GM18909 (cell line): ENCODE data around the gene C14orf132.
"Not testable (repeated sequence)": the region's sequence is repeated elsewhere in the genome, so short reads cannot be mapped to it uniquely, and the experiment has no call there.

ENCODE experiments used
- ATAC-seq: cut with Tn5 transposase; IDR thresholded peaks from one replicate; pipeline ENCODE4 v1.9.1; 2021; ENCODE audit warnings: mild to moderate bottlenecking; ENCODE audit not compliant: unreplicated experiment, poor library complexity

Gene C14orf132

DNA sequence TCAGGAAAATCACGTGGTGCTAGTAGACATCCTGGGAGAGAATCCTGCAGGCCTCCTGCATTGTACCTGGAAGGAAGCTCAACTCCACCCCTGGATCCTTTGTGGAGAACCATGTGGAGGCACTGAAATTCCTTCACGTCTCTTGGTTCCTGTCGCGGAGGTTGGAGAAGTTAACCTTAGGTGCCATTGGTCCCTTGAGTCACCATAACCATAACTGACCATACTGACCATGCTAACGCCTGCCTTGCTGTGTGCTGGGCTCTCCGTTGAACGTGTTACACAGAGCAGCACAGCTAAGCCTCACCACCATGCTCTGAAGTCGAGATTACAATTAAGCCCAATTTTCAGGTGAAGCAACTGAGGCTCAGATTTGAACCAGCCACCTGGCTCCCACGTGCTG lies 18.6 kb downstream of the C14orf132 start:
- no peak for ATAC-seq

DNA sequence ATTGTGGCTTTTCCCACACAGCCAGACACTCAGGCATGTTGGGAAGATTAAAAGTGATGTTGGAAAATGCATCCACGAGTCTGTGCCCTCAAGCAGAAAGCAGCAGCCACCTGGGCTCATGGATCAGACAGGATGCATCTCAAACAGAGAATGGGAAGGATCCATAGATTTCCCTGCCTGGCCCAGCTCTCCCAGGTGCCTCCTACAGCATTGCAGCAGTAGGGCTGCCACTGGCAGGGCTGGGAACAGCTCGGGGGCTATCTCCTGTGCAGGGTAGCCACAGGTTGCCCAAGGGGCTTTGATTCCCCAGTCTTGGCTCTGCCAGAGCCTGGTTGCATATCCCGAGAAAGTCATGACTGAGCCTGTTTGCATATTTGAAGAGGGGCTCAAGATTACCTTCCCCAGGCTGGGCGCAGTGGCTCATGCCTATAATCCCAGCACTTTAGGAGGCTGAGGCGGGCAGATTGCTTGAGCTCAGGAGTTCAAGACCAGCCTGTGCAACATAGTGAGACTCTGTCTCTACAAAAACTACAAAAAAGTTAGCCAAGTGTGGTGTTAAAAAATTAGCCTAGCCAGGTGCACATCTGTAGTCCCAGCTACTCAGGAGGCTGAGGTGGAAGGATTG lies 19.5 kb downstream of the C14orf132 start:
- no peak for ATAC-seq

DNA sequence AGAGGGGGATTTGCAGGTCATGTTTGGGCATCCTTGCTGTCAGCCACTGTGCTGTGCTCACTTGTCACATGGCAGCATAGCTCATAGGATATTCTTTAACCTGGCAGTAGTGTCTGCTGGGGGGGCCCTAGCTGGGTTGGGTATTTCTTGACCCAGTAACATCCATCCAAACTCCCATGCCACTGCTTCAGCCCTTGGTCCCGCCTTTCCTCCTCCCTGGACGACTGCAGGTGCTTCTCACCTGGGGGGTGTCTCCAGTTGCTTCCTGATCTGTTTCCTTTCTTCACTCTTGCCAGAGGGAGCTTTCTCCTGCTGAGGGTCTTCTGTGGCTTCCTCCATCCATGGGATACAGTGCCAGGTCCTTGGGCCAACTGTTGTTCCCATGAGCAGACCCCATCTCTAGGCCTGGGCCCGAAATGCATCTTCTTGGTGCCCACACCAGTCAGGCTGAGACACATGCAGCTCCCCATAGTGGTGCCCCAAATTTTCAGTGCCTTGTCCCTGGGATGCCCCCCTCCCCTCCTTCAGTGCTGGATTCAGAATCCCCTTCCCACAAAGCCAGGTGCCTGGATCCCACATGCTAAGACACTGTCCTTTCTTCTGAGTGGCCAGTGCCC lies 20.5 kb downstream of the C14orf132 start:
- ATAC-seq: no peak

DNA sequence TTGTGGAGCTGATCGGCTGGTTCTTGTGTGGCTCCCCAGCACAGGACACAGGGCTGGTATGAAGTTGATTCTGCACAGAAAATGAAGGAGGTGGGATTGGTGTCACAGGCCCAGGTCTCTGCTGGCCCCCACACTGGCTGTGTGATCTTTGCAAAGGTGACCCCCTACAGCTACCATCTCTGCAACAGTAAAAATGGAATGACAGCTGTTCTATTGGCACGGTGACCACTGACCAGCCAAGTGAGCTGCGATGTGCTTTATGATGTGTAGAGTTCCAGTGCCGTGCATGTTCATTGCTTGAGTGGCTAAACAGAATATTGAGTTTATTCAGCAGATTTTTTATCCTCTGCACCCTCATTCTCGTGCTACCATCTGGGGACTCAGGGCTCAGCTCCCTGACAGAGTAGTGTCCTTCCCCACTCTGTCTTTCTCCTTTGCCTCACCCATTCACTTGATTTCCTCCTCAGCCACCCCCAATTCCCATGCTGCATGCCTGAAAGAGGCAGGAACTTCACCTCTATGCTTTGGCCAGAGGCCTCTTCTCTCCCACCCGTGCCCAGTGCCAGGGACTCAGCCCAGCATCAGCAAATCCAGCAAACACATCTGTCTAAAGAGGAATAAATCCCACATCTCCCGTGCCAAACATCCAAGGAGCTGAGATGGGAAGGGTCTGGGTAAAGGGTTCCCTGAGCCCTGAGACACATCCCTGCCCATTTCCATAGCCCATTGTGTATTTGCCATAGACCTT lies 21.2 kb downstream of the C14orf132 start:
- ATAC-seq: no peak

DNA sequence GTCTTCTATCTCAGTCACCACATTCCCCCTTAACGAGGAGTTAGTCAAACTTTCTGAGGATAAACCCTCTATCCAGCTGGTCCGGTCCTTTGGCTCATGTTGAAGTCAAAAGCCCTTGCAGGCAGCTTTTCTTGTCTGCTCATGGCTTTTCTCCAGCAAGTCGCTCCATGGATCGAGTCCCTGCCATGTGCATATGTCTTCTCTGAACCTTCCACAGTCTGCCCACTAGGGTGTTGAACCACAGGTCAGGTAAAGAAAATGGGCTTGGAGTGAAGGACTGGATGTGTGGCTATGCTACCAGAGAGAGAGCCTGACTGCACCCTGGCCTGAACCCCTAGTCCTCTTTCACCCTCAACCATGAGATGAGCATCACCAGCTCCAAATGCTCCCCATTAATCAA lies 22.8 kb downstream of the C14orf132 start:
- no peak for ATAC-seq

DNA sequence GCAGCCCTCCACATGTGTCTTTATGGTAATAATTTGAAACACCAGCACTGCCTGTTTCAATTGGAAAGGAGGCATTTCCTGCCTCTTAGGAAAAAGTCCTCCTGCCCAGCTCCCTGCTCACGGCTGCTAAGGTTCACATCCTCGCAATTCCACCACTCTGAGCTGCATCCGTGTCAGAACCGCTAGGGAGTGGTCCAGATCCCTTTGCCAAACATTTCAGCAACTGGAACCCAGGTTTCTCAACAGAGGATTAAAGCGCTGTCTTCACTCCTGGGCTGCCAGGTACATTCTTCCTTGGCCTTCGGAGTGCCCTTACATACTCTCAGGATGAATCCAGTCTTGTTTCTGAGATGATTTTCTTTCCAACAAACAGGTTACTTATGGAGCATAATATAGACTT lies 23.3 kb downstream of the C14orf132 start:
- no peak for ATAC-seq

DNA sequence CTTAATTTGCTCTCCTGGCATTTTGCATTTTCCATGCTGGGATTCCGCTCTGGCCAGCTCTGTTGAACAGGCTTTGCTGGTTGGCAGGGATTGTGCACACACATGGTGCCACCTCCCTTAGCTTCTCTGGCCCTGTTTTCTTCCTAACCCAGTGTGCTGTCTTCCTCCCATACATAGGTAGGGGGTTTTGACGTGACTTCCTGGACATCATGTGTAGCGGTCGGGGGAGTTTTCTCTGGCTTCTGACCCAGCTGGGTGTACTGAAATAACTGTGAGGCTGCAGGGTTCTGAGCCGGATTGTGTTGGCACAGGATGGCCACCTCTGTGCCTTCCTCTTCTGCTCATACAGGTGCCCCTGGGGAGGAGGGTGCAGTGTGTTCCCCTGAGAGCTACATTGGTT lies 25.7 kb downstream of the C14orf132 start:
- ATAC-seq: no peak

DNA sequence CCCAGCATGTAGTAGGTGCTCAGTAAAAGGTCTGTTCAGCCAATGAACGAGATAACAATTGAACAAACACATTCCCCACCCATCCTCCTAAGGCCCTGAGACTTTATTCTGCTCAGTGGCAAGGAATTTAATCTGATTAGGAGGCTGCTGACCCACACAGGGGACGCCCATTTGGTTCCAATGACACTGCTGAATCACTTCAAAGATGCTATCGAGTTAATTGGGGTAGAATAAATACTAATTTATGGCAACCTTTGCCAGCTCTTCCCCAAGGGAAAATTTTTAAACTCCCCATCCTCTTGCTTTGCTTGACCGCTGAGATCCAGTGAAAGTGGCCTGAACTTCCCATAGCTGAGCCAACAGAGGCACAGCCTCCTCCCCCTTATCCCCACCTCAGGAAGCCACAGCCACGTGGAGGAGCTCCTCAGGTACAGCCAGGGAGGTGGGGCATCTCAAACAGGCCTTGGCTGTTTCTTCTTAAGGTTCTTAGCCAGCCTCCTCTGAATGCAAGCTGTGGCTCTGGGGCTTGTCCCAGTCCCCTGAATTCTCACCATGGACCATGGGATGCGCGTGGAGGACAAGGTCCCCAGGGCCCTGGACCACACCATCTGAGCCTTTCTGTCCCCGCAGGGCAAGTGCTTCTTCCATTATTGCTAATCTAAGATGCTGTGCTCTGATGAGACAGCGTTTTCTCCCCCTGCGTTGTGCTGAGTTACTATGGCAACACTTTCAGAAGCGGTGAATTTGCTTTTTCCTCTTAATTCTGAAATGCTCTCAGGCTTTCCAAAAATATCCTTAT lies 26.7 kb downstream of the C14orf132 start:
- no peak for ATAC-seq

DNA sequence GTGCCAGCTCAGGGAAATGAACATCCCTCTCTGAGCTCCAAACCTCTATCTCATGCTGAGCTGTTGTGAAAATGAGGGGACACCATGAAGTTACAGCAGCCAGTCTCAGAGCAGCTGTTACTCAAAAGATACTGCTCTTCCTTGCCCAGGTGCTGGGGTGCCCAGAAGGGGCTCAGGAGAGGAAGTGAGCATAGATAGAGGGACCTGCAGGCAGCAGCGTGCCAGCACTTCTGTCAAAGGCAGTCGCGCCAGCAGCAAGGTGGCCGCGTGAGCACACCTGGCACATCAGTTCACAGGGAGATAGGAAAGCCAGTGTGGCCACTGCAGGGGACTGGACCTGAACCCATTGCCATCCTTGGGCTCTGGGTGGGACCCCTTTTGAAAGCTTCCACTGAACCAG lies 27.8 kb downstream of the C14orf132 start:
- ATAC-seq: no peak

DNA sequence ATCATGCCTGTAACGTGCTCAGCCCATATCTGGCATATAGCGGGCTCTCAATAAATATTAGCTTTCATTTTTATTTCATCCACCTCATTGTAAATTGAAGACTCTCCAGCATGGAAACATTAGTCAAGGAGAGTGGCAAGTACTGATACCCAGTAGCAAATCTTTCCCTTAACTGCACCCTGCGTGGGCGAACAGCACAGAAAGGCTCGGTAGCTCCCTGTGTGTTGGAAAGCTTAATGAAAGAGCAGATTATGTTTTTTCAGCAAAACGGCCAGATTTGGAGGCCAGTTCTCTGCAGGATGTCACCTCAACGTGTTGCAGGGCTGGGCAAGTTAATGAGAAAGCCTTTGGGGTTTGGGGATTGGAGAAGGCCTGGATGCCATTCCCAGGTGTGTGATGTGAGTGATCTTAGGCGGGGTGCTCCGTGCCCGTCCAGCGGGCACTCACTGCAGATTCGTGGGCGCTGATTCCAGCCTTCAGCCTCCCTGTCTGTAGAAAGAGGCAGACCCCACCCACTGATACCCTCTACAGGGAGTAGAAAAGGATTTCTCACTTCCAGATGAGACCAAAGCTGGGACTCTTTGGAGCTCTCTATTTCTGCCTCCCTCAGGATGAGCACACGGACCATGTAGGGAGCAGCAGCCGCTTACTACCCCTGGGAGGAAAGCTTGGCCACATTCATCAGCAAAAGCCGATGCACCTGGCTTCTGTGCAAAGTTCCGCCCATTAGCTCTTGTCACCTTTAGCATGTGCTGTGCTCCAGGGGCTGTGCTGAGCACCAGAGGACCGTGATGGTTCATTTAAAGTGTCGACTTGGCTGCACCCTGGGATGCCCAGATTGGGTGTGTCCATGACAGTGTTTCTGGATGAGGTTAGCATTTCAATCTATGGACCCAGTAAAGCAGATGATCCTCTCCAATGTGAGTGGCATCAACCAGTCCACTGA lies 29.1 kb downstream of the C14orf132 start:
- no peak for ATAC-seq

DNA sequence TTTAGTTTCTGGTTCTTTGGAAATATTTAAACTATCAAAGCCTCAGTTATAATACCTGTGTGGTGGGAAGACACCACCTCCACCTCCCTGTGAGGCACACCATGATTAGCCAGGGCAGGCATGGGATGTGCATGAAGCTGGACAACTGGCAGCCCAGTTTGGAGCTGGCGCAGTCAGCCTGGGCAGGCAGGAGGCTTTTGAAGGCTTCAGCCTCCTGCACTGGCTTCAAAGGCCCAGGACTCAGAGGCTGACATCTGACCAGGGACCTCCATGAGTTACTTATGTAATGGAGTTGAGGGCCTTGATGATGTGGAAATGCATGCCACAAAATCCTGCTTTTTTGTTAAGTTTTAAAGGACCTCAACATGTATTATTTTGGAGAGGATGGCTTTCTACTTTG lies 30.3 kb downstream of the C14orf132 start:
- ATAC-seq: no peak

DNA sequence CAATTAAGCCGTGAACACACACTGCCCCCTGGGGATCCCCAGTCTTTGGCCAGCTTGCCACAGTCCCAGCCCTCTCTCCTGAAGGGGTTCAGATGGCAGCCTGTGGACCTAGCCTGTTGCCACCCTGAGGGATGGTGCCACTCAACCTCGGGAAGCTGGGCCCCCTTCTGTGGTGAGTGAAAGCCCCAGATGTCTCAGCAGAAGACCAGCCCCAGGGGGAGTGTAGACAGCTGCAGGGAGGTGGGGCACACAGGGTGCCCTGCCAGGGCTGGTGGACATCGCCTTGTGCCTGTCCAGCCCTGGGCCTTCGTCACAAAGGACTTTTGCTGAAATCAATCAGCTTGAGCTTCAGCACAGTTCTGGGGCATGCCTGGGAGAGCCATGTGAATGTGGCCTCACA lies 32.4 kb downstream of the C14orf132 start:
- no peak for ATAC-seq

DNA sequence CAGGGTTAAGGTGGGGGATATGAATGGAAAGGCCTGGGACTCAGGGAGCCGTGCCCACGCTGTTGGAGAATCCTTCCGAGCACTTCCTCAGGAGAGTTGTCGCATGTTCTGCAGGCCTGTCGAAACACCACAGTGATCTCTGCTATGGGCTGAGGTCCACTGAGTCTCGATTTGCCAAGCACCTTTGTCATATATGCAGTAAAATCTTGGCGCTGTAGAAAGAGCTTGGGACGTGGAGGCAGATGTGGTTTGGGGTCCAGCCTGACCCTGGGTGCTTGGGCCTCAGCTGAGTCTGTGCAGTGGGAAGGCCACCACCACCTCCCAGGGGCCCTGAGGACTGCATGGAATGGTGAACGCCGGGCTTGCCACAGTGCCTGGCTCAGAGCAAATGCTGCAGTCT lies 32.9 kb downstream of the C14orf132 start:
- no peak for ATAC-seq

DNA sequence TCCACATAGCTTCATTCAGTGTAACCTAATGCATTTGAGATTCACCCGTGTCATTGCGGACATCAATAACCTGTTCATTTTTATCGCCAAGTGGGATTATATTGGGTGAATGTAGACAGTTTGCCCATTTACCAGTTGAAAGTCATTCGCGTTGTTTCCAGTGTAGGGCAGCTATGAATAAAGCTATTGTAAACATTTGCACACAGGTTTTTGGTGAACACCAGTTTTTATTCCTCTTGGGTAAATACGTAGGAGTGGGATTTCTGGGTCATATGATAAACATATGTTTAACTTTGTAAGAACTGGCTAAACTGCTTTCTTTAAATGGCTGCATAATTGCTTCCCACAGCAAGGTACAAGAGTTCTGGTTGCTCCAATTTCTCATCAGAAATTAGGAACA lies 33.6 kb downstream of the C14orf132 start:
- no peak for ATAC-seq

DNA sequence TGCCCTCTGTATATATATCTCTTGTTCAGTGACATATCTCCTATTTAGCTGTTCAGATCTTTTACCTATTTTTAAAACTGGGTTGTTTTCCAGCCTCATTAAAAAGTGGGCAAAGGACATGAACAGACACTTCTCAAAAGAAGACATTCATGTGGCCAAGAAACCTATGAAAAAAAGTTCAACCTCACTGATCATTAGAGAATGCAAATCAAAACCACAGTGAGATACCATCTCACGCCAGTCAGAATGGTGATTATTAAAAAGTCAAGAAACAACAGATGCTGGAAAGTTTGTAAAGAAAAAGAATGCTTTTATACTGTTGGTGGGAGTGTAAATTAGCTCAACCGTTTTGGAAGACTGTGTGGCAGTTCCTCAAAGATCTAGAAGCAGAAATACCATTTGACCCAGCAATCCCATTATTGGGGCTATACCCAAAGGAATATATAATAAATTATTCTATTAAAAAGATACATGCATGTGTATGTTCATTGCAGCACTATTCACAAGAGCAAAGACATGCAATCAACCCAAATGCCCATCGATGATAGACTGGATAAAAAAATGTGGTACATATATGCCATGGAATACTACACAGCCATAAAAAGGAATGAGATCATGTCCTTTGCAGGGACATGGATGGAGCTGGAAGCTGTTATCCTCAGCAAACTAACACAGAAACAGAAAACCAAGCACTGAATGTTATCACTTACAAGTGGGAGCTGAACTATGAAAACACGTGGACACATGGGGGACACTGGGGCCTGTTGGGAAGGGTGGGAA lies 34.3 kb downstream of the C14orf132 start:
- not testable (repeated sequence) for ATAC-seq

DNA sequence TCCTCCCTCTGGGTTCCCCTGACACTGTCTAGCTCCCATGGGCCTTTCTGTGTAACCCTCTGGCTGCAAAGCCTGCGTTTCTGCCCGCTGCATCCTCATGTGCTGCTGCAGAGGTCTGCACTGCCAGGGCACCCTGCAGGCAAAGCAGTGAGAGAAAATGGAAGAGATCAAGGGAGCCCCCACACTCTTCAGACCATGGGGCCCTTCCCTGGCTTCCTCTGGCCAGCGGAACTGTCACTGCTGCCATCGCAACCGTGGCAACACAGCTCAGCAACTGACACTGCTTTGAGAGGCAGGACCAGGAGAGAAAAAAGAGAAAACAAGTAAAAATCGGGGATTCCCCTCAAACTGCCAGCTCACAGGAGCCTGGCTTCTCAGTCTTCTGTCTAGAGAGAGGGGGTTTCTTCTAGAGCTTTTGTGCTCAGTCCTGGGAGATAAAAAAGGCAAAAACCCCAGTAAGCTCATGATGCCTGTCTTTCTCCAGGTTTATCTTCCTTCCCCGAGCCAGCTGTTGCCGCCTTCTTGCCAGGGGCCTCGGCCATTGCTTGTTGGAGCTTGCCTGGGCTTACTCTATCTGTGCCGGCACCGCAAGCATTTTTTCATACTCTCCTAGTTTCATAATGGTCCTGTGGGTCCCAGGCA lies 38.9 kb downstream of the C14orf132 start:
- no peak for ATAC-seq

DNA sequence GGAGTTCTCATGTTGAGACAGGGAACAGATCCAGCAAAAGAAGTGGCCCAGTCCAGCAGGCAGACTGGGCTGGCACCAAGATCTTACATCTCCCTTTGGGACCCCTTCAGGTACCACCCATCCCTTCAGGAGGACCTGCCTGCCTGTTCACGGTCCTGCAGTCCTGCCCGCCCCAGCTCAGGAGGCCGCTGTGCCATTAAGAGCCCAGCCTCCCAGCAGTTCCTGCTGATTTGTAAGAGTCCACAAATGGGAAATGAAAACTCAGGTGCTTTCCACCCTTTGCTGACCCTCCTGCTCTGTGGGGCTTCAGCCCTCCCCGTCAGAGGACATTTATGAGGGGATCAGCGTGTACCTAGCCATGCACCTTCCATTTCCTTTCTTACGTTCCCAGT lies 39.5 kb downstream of the C14orf132 start:
- ATAC-seq: no peak

DNA sequence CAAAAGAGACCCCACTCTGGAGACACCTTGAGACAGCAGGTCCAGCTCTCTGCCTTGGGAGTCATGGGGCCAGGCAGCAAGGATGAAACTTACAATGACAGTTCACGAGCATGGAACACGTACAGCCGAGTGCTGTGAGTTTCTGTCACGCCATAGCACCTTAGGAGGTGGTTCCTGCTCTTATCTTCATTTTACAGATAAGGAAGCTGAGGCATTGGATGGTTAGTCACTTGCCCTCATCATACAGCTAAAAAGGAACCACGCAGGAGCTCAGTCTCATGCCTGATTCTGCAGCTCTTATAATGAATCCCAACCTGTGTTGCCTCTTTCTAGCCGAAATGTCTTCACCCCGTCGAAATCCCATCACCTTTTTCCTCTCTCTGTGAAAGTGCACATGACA lies 39.9 kb downstream of the C14orf132 start:
- ATAC-seq: no peak

DNA sequence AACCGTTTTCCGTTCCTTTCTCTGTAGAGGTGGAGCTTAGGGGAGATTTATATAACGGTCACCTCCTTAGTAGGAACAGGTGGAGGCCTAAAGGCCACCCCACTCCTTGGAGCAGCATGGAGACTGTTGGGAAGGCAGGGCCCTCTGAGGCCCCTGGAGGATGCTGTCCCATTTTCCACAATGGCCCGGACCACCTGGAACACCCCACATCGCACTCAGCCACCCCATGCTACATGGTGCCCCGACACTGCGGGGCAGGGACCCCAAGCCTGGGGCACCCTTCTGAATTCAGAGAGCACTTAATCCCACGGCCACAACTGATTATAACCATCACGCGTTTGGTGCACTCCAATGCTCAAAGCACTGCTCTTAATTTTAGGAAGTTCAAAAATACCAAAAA lies 41.4 kb downstream of the C14orf132 start:
- no peak for ATAC-seq
